ENCODE data around the gene MAF.

DNA sequence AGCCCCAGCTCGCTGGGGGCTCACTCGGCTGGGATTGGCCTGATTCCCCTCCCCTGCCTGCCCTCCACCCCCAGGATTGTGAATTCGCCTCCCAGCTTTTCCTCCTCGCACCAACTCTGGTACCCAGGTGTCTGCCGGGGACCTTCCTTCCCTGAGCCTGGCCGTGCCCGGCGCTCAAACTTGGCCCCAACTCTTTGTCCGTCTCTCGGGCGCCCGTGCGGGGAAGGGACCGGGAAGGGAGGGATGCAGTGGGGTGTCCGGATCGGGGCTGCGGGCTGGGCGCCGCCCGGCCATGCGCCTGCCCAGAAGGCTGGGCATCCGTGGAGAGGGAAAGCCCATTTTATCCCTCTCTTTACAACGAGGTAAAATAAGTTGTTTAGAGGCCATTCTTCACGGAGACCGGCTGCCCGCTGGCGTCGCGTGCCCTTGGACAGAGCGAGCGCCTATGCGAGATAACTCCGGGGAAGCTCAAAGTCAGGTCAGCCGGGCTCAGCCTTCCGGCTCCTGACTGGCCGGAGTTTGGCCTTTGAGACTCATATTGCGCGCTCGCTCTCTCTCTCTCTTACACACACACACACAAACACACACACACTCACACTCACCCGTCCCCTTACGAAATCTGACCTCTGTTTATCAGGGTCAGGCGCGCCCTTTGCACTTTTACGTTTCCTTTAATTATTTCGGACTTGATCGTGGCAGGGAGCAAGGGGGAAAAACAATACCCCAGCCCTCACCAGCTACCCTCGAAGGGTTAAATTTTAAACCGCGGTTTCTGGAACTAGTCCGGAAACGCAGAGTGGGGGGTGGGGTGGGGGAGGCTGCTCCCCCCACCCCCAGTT lies 774 bp upstream of the MAF start:
- TF ChIP-seq POLR2A (IDR thresholded peaks at IDR 0.05) = peak; percentile 7 to 19
- TF ChIP-seq, protein P1, sequence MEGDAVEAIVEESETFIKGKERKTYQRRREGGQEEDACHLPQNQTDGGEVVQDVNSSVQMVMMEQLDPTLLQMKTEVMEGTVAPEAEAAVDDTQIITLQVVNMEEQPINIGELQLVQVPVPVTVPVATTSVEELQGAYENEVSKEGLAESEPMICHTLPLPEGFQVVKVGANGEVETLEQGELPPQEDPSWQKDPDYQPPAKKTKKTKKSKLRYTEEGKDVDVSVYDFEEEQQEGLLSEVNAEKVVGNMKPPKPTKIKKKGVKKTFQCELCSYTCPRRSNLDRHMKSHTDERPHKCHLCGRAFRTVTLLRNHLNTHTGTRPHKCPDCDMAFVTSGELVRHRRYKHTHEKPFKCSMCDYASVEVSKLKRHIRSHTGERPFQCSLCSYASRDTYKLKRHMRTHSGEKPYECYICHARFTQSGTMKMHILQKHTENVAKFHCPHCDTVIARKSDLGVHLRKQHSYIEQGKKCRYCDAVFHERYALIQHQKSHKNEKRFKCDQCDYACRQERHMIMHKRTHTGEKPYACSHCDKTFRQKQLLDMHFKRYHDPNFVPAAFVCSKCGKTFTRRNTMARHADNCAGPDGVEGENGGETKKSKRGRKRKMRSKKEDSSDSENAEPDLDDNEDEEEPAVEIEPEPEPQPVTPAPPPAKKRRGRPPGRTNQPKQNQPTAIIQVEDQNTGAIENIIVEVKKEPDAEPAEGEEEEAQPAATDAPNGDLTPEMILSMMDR (IDR thresholded peaks at IDR 0.05) = no peak

All from tibial nerve (tissue), 3 donors.